ENCODE results near the gene GRK1.

GRCh38 chr13:113672002-113672651, 5.1 kb downstream of the GRK1 start:
- TF ChIP-seq SUZ12 (IDR thresholded peaks at IDR 0.05; ENCODE audit: extremely low read depth, insufficient read depth, insufficient read length) (no peak), YY1 (IDR thresholded peaks at IDR 0.05; ENCODE audit: insufficient read depth, insufficient read length) (no peak)
